HepG2 (cell line): ENCODE results near the gene UPK1A. TPM values are rescaled to one million over a fixed set of nuclear protein-coding genes. Genes with fewer than 3 reads are reported as not detected.
A peak's percentile ranks its signal among the peaks of the same experiment; 100 is the strongest.

ENCODE experiments used
- ASH2L ChIP-seq: fragments of 300-600, 200-600 bp; sonication (generic); IDR thresholded peaks from 2 replicates; pipeline ENCODE4 v1.7.0; 2017; ENCODE audit warnings: low read depth, mild to moderate bottlenecking, moderate library complexity, mixed read lengths, low read length; ENCODE audit not compliant: insufficient read length
- ATF7-NPFF ChIP-seq: sonication (generic); formaldehyde crosslinking; IDR thresholded peaks from 2 replicates; pipeline ENCODE4 v1.8.1; 2023; ENCODE audit warnings: mild to moderate bottlenecking, low read depth, missing genetic modification reagents, moderate library complexity
- KLF9 ChIP-seq: IDR thresholded peaks from 2 replicates; pipeline ENCODE4 v1.6.1; 2016; ENCODE audit warnings: low read depth
- NPAS2 ChIP-seq: sonication (generic); formaldehyde crosslinking; IDR thresholded peaks from 2 replicates; pipeline ENCODE4 v1.8.0; 2022; ENCODE audit warnings: mild to moderate bottlenecking, missing genetic modification reagents, borderline replicate concordance
- RARA ChIP-seq: IDR thresholded peaks from 2 replicates; pipeline ENCODE4 v1.6.1; 2016; ENCODE audit warnings: missing genetic modification reagents, missing compliant biosample characterization
- REPIN1 ChIP-seq: sonication (generic); formaldehyde crosslinking; IDR thresholded peaks from 2 replicates; pipeline ENCODE4 v1.8.0; 2022; ENCODE audit warnings: missing genetic modification reagents, low read depth, mild to moderate bottlenecking, borderline replicate concordance
- TEAD3 ChIP-seq: optimal IDR thresholded peaks from 2 replicates; pipeline ENCODE3; 2016; ENCODE audit warnings: borderline replicate concordance
- UBTF ChIP-seq: sonication (generic); formaldehyde crosslinking; IDR thresholded peaks from 2 replicates; pipeline ENCODE4 v1.4.0; 2020; ENCODE audit warnings: mild to moderate bottlenecking, missing genetic modification reagents
- ZBTB10 ChIP-seq: sonication (generic); formaldehyde crosslinking; IDR thresholded peaks from 2 replicates; pipeline ENCODE4 v1.4.0; 2020; ENCODE audit warnings: missing genetic modification reagents, borderline replicate concordance
- ZBTB33 ChIP-seq: sonication (generic); formaldehyde crosslinking; IDR thresholded peaks from 2 replicates; pipeline ENCODE4 v1.4.0; 2020; ENCODE audit warnings: missing genetic modification reagents
- ZBTB49 ChIP-seq: sonication (generic); formaldehyde crosslinking; IDR thresholded peaks from 2 replicates; pipeline ENCODE4 v1.4.0; 2020; ENCODE audit warnings: missing genetic modification reagents, borderline replicate concordance
- ZNF275 ChIP-seq: sonication (generic); formaldehyde crosslinking; IDR thresholded peaks from 2 replicates; pipeline ENCODE4 v1.8.0; 2022; ENCODE audit warnings: missing genetic modification reagents, mild to moderate bottlenecking, inconsistent platforms, borderline replicate concordance
- ZNF331 ChIP-seq: sonication (generic); formaldehyde crosslinking; IDR thresholded peaks from 2 replicates; pipeline ENCODE4 v1.4.0; 2020; ENCODE audit warnings: missing genetic modification reagents
- ZNF562 ChIP-seq: sonication (generic); formaldehyde crosslinking; IDR thresholded peaks from 2 replicates; pipeline ENCODE4 v1.8.0; 2022; ENCODE audit warnings: missing genetic modification reagents, borderline replicate concordance
- ZNF570 ChIP-seq: sonication (generic); formaldehyde crosslinking; IDR thresholded peaks from 2 replicates; pipeline ENCODE4 v1.4.0; 2020; ENCODE audit warnings: mild to moderate bottlenecking, missing genetic modification reagents, borderline replicate concordance
- ZNF772 ChIP-seq: sonication (generic); formaldehyde crosslinking; IDR thresholded peaks from 2 replicates; pipeline ENCODE4 v1.5.0; 2020; ENCODE audit warnings: mild to moderate bottlenecking, missing genetic modification reagents
- ZNF776 ChIP-seq: sonication (generic); formaldehyde crosslinking; IDR thresholded peaks from 2 replicates; pipeline ENCODE4 v1.4.0; 2020; ENCODE audit warnings: mild to moderate bottlenecking, missing genetic modification reagents
- polyA plus RNA-seq, 8 experiments: library from polyadenylated mRNA; depleted of rRNA in 3 of 8; stranded (reverse) in 7 of 8; unstranded in 1 of 8; fragments of >200 nt; fragmentation: Illumina TruSeq in 4 of 8; extraction: Trizol in 4 of 8; gene quantifications; 2 replicates each; pipeline versions ENCODE4 v1.2.1 to v1.2.3, GENCODE V29; 2011 to 2016; ENCODE audit warnings: low read depth in 4 of 8, missing spikeins in 1 of 8, mixed read lengths in 1 of 8; ENCODE audit not compliant: insufficient read depth in 1 of 8
- total RNA-seq, 5 experiments: library from RNA; depleted of rRNA; stranded (reverse); fragments of >200 nt; fragmentation: Illumina TruSeq; extraction: Trizol; gene quantifications; 2 replicates each; pipeline ENCODE4 v1.2.3, GENCODE V29; 2016; ENCODE audit warnings: low read depth in 1 of 5

Gene UPK1A
- total and polyA plus RNA-seq, 2 of the 13 experiments (the other 11 are each of a cell fraction or from before 2014, with no cell fraction given): 2.9 TPM; not detected in 1

- TF ChIP-seq REPIN1 (CRISPR knock-in tag) (peak; percentile 69; the same call in 1 of the 2 replicates), KLF9 (CRISPR knock-in tag) (no peak), ZNF776 (CRISPR knock-in tag) (no peak), RARA (CRISPR knock-in tag) (no peak), ZBTB33 (CRISPR knock-in tag) (peak; percentile 46; the same call in 1 of the 2 replicates), NPAS2 (no peak), ZBTB10 (no peak), ZNF772 (CRISPR knock-in tag) (peak; percentile 59; the same call in 1 of the 2 replicates), ZNF275 (CRISPR knock-in tag) (peak; percentile 77; the same call in 1 of the 2 replicates), ATF7-NPFF (CRISPR knock-in tag) (no peak), TEAD3 (peak; percentile 53), ZNF570 (CRISPR knock-in tag) (no peak), UBTF (CRISPR knock-in tag) (peak; percentile 24; the same call in 1 of the 2 replicates), ASH2L (peak; percentile 78), ZNF331 (peak; percentile 59; the same call in 1 of the 2 replicates), ZNF562 (no peak), ZBTB49 (CRISPR knock-in tag) (no peak)
These were observed 37.6 kb upstream of the UPK1A start, which contains the start of gene RBM42 (continued) for GRCh38 chr19:35628565-35629331.
